Stimulated activated CD4-positive, alpha-beta T cell treated with anti-CD3 and anti-CD28 coated beads, Interleukin-4, amount 100 ng/mL, for 48 hours (primary cell): ENCODE data around the gene WNT3A.

ENCODE experiments used
- DNase-seq, 2 donors: peaks; one replicate each; pipeline ENCODE4 v3.0.0-alpha.2; 2020; ENCODE audit warnings: low read depth in 2 of 2

WNT3A gene

GRCh38 chr1:228084325-228084724, 77.5 kb downstream of the WNT3A start:
- no peak for DNase-seq

- DNase-seq, result no peak
These were observed 78.0 kb downstream of the WNT3A start for GRCh38 chr1:228084797-228085196.

- DNase-seq, result no peak
These were observed 78.6 kb downstream of the WNT3A start for GRCh38 chr1:228085287-228085951.

GRCh38 chr1:228087771-228088251, 81.0 kb downstream of the WNT3A start:
- no peak for DNase-seq

- no peak for DNase-seq
These were observed 82.0 kb downstream of the WNT3A start for GRCh38 chr1:228088586-228089498.

- no peak for DNase-seq
These were observed 83.0 kb downstream of the WNT3A start for GRCh38 chr1:228089519-228090380.

- no peak for DNase-seq
These were observed 83.8 kb downstream of the WNT3A start for GRCh38 chr1:228090613-228091081.

- DNase-seq, result no peak
These were observed 84.3 kb downstream of the WNT3A start for GRCh38 chr1:228091084-228091483.

- no peak for DNase-seq
These were observed 85.7 kb downstream of the WNT3A start for GRCh38 chr1:228092342-228093049.

GRCh38 chr1:228093050-228093906, 86.5 kb downstream of the WNT3A start:
- no peak for DNase-seq

GRCh38 chr1:228094432-228095016, 87.7 kb downstream of the WNT3A start:
- DNase-seq, result no peak

- DNase-seq, result no peak
These were observed 88.4 kb downstream of the WNT3A start for GRCh38 chr1:228095161-228095560.

- no peak for DNase-seq
These were observed 89.1 kb downstream of the WNT3A start for GRCh38 chr1:228095938-228096337.

GRCh38 chr1:228096416-228097332, 89.9 kb downstream of the WNT3A start:
- DNase-seq, result no peak

- DNase-seq, result no peak
These were observed 90.7 kb downstream of the WNT3A start for GRCh38 chr1:228097333-228098081.

- no peak for DNase-seq
These were observed 91.6 kb downstream of the WNT3A start for GRCh38 chr1:228098323-228098931.

GRCh38 chr1:228099331-228099732, 92.5 kb downstream of the WNT3A start:
- DNase-seq, result no peak
